CD4-positive, alpha-beta T cell treated with Interleukin-17A for 1 hour (primary cell): ENCODE results near the gene MAPK10.
"Not testable (repeated sequence)": the region's sequence is repeated elsewhere in the genome, so short reads cannot be mapped to it uniquely, and the experiment has no call there.

Source experiments
- DNase-seq: peaks from one replicate; pipeline ENCODE4 v3.0.0-alpha.2; 2020

The MAPK10 gene

DNA sequence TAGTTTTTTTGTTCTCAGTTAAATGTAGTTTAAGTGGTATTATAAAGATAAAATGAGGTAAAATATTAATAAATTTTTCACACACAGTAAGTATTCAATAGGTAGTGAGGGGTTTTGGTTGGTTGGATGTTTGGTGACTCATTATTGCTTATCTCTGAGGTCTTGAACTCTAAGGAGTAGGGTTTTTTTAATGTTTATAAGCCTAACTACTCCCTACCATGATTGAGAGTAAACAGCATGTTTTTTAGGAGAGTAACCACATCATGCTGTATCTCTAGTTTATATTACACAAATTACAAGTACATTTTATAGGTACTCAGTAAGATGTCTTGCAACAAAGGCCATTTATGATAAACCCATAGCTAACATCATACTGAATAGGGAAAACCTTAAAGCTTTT lies 181.6 kb downstream of the MAPK10 start:
- no peak for DNase-seq

DNA sequence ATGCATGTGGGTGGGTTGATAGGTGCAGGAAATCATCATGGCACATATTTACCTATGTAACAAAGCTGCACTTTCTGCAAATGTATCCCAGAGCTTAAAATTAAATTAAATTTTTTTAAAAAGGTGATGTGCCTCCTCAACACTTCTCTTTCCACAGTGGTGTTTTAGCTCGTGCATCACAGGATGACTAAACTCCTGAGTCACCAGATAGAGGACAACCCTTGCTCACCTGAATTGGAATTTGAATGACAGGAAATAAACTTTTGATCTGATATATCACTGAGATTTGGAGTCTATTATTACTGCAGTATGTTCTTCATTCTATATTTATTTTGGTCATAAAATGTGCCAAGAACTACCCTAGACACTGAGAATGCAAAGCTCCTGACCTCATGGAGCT lies 185.3 kb downstream of the MAPK10 start:
- DNase-seq, result no peak

- DNase-seq, result not testable (repeated sequence)
These were observed 191.5 kb downstream of the MAPK10 start for GRCh38 chr4:86168335-86168734.

DNA sequence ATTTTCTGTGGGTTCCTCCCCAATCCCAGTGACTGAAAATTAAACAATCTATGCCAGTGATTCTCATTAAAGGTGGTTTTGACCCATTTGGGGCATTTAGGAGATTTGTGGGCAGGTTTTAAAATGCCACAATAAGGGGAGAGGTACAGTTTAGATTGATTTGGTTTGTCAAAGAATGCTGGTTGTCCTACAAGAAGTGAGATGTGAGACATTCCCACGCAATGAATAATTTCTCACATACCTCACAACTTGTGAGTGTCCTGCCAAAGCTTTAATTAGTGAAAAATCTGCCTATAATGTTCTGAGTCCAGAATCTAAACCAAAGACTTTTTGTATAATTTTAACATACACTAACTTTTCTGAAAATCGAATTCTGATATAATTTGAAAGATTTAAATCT lies 199.4 kb downstream of the MAPK10 start:
- no peak for DNase-seq

DNA sequence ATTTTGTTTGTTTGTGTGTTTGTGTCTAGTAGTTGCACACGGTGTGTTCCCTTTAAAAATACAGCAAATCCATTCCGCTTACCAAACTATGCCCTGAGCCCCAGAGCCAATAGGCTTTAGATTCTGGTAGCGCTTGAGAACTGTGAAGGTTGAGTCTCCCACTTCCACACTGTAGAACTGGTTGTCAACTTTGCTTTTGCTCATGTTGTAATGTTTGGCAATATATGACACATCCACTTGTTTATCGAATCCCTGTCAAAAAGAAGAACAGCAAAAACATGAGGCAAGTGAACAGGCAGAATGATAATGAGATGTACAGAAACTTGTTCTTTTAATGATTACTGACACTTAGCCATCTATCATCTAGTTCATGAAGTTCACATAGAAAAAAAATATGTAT lies 200.6 kb downstream of the MAPK10 start:
- DNase-seq, result no peak

DNA sequence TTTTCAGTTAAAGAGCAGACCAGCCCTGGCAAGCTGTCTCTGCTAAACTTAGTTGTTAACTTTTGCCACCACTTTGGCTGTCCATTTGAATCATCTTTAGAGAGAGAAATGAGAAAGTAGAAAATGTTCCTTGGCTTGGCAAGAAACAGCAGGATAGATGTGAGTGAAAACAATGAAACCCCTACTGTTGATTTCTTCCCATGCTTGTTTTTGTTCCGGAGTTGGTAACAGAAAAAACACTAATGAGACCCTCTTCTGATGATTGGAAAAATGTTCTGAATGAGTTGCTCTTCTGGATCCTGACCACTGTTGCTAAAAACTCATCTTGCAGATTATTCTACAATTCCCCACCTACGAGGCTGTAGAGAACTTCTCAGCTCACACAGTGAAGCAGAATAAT lies 203.3 kb downstream of the MAPK10 start:
- DNase-seq, result no peak

DNA sequence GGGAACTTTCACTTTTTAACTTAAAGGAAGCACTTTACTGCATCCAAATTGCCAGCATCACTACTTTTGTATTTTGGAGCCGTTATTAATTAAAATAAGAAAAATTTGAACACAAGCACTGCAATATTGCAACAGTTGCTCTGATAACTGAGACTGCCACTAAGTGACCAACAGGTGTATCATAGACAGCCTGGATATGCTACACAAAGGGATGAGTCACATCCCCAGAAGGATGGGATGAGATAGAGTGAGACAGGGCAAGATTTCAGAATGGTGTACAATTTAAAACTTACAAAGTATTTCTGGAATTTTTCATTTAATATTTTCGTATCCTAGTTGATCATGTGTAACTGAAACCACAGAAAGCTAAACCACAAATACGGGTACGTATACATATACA lies 204.1 kb downstream of the MAPK10 start:
- DNase-seq, result no peak

- no peak for DNase-seq
These were observed 207.4 kb downstream of the MAPK10 start for GRCh38 chr4:86152454-86152853.

GRCh38 chr4:86151196-86151595 lies 208.7 kb downstream of the MAPK10 start:
- DNase-seq, result no peak

DNA sequence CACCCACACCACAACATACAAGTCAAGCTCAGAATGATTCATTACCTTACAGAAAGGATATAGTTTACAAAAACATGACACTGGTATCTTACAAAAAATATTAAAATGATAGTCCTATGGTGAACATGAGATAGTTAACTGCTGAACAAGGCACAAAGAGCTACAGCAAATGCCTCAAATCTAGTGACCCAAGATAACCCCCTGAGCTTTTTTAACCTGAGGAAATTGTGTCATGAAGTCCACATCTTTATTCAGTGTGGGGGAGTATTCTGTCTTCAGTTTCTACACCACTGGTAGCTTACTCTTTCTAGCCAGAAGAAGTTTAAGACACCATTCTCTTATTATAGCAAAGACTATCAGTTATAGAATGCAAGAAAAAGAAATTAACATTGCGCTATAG lies 218.7 kb downstream of the MAPK10 start:
- no peak for DNase-seq

GRCh38 chr4:86132468-86132867 lies 227.4 kb downstream of the MAPK10 start:
- no peak for DNase-seq

DNA sequence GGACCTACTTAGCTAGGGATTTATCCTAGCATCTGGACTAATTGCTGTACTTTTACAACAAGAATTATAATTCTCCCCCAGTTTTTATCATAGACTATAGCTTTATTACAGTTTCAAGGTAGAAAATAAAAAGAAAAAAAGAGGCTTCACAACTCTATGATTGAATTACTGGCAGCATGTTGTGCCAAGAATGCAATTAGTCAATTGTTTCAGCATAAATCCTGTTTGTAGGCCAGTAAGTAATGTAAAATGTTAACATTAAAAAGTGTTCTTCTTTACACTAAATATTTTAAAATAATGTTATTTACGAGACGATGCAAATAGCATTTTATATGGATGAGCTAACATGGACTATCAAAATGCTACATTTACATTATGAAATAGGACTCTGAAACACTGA lies 228.4 kb downstream of the MAPK10 start:
- DNase-seq, result no peak

DNA sequence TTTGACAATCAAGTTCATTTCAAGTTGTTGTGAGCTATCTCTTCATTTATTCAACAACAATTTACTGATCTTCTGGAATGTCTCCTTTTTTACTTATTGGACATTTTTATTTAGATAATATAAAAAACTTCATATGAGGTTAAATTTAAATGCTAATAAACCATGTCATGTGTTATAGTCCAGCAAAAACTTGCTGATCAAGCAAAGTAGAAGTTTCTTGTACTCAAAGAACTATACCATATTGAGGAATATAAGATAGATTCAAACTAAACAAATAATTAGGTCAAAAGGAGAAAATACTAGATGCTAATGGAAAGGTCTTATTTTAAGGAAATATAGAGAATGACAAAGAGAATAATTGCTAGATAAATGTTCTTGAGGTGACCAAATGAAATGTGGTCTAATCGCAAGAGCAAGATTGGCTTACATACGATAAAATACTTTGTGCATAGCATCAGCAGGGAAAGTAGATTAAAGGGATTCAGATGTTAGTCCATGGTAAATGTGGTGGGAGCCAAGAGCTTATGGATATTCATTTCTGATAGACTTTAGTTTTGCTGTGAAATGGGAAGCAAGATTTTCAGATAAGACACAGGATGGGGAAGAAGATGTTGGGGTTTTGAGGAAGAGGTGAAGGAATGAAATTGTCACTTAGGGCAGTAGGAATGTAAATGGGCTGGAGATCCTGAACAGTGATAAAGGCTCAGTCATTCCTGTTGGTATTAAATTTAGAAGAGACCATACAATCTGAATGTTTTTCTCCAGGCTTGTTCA lies 229.5 kb downstream of the MAPK10 start:
- no peak for DNase-seq

- no peak for DNase-seq
These were observed 230.3 kb downstream of the MAPK10 start for GRCh38 chr4:86129546-86129945.

DNA sequence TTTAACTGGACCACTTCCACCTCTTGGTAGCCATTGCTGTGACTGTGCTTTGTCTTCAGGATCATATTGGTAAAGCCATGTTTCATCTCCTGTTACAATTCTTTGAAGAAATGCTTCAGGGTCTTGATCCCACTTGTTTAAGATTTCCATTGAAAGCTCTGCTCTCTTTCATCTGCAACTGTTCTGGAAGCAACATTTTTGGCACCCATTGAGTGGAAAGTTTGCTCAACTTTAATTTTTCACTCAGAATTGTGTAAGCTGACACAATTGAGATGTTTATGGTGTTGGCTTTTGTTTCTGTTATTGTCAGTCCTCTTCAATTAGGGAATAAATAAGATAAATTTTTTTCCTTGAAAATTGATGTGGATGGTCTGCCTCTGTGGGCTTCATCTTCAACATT lies 237.4 kb downstream of the MAPK10 start:
- no peak for DNase-seq

DNA sequence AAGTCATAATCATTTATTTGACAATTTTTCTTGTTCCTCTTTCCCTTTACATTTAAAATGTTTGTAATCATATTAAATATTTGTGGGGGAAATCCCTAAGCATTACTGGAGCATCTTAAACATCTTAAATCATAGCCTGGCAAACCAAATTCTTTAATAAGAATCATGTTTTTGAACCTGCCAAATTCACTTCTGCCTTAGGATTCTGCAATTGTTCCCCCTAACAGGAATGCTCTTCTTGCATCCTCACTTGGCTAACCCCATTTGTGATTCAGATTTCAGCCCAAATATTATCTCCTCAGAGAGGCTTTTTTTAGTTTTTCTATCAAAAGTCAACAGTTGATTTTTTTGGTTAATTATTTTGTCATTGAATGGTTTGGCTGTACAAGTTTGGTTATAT lies 241.1 kb downstream of the MAPK10 start:
- no peak for DNase-seq

GRCh38 chr4:86117705-86118302 lies 242.0 kb downstream of the MAPK10 start:
- DNase-seq, result no peak

DNA sequence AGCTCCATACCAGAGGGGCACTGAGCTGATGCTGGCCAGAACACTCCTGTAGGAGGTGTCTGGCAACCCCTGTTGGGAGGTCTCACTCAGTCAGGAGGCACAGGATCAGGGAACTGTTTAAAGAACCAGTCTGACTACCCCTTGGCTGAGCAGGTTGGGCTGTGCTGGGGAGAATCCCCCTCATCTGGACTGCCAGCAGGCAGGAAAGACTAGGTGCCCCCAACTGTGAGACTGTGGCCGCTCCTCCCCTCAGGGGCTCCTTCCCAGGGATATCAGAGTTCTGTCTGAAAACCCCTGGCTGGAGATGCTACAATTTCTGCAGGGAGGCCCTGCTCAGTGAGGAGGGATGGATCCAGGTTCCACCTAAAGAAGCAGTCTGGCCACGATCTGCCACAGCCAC lies 245.3 kb downstream of the MAPK10 start:
- DNase-seq, result no peak

- no peak for DNase-seq
These were observed 251.0 kb downstream of the MAPK10 start for GRCh38 chr4:86108834-86109233.

DNA sequence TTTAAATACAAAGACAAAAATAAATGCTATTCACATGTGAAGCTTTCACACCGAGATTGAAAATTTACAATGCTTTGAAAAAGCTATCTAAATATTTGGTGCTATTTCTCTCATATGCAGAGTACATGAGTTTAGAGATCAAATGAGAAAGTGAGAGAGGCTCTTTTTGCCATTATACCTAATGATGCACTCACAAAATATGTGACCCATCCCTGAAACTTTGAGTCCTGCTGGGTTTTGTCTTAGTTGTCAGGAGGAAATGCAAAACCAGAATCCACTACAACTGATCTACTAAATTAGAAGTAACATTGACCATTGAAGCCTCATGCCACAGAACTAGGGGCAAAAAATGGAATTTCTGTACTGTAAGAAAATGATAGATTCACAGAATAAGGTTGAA lies 251.7 kb downstream of the MAPK10 start:
- no peak for DNase-seq

GRCh38 chr4:86107112-86107511 lies 252.7 kb downstream of the MAPK10 start:
- DNase-seq, result no peak

DNA sequence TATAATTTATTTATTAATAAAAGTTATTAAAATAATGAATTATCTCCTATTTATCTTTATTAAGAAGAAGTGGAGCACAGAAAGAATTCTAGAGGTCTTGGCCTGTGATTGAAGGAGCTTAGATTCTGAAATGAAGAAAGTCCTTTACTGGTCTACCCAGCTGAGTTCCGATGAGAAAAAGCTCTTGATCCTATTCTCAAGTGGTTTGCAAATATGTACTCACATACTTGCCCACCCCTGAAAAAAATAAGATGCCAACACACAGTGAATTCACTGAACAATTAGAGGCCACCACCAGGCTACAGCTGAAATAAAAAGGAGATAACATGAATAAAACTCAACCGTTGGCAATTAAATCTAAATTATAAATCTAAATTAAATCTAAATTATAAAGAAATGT lies 253.4 kb downstream of the MAPK10 start:
- DNase-seq, result no peak

- DNase-seq, result no peak
These were observed 258.0 kb downstream of the MAPK10 start for GRCh38 chr4:86101841-86102240.

DNA sequence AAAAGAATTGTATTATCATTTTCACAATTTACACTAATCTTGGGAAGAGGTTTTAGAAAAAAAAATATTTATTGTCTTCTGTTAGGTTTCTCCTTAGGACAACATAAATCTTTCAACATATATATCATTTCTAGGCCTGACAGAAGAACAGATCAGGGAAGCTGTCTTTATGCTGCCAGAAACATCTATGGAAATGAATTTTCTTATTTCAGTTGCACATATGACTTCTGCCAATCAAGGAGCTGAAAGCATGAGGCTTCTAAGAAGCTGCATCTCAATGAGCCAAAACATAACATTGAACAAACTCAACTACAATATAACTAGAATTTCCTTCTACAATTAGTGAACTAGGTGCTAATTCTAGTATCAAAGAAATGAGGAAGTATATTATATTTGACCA lies 258.4 kb downstream of the MAPK10 start:
- no peak for DNase-seq
